ENCODE results near the gene RPH3AL.
"Not testable (repeated sequence)": the region's sequence is repeated elsewhere in the genome, so short reads cannot be mapped to it uniquely, and the experiment has no call there.

Gene RPH3AL

GRCh38 chr17:213286-214105 lies 139.1 kb downstream of the RPH3AL start:
- H3K9me3 ChIP-seq (ENCODE audit: control insufficient read depth in 1 of 2, low read length in 2 of 2): no peaks in the 10 kb centered on the region
- H3K9ac ChIP-seq (ENCODE audit: low read depth in 1 of 2, low read length in 2 of 2): no peak overlapping the region
- H3K4me3 ChIP-seq (ENCODE audit: low read depth in 1 of 2, low read length in 2 of 2): no peak overlapping the region
- no peak overlapping the region for H3K27ac ChIP-seq (ENCODE audit: low read depth, low read length)
- no peaks in the 10 kb centered on the region for H3K4me1 ChIP-seq (ENCODE audit: control insufficient read depth in 1 of 2, insufficient read depth in 2 of 2, low read length in 2 of 2)
- H3K27me3 ChIP-seq (ENCODE audit: control insufficient read depth in 1 of 2, insufficient read depth in 2 of 2, low read length in 2 of 2): no peaks in the 10 kb centered on the region
- H3K36me3 ChIP-seq (ENCODE audit: control insufficient read depth in 1 of 2, insufficient read depth in 2 of 2, low read length in 2 of 2): peaks cover 0 to 6% of the 10 kb centered on the region in 2 donors

GRCh38 chr17:210402-210801 lies 142.2 kb downstream of the RPH3AL start:
- H3K27me3 ChIP-seq (ENCODE audit: control insufficient read depth in 1 of 2, insufficient read depth in 2 of 2, low read length in 2 of 2): no peaks in the 10 kb centered on the region
- H3K4me1 ChIP-seq (ENCODE audit: control insufficient read depth in 1 of 2, insufficient read depth in 2 of 2, low read length in 2 of 2): no peaks in the 10 kb centered on the region
- H3K9me3 ChIP-seq (ENCODE audit: control insufficient read depth in 1 of 2, low read length in 2 of 2): no peaks in the 10 kb centered on the region

GRCh38 chr17:208429-208828 lies 144.2 kb downstream of the RPH3AL start:
- H3K9me3 ChIP-seq (ENCODE audit: control insufficient read depth in 1 of 2, low read length in 2 of 2): no peaks in the 10 kb centered on the region
- H3K4me3 ChIP-seq (ENCODE audit: low read depth in 1 of 2, low read length in 2 of 2): no peak overlapping the region
- no peak overlapping the region for H3K27ac ChIP-seq (ENCODE audit: low read depth, low read length)
- no peaks in the 10 kb centered on the region for H3K4me1 ChIP-seq (ENCODE audit: control insufficient read depth in 1 of 2, insufficient read depth in 2 of 2, low read length in 2 of 2)
- H3K36me3 ChIP-seq (ENCODE audit: control insufficient read depth in 1 of 2, insufficient read depth in 2 of 2, low read length in 2 of 2): peaks cover 0 to 6% of the 10 kb centered on the region in 2 donors
- no peak overlapping the region for H3K9ac ChIP-seq (ENCODE audit: low read depth in 1 of 2, low read length in 2 of 2)
- no peaks in the 10 kb centered on the region for H3K27me3 ChIP-seq (ENCODE audit: control insufficient read depth in 1 of 2, insufficient read depth in 2 of 2, low read length in 2 of 2)

More at GRCh38 chr17:210402-210801, 142.2 kb downstream of the RPH3AL start:
- Histone ChIP-seq H3K27ac (ENCODE audit: low read depth, low read length) (no peak overlapping the region), H3K36me3 (ENCODE audit: control insufficient read depth in 1 of 2, insufficient read depth in 2 of 2, low read length in 2 of 2) (peaks cover 0 to 6% of the 10 kb centered on the region in 2 donors), H3K4me3 (ENCODE audit: low read depth in 1 of 2, low read length in 2 of 2) (no peak overlapping the region), H3K9ac (ENCODE audit: low read depth in 1 of 2, low read length in 2 of 2) (no peak overlapping the region)

DNA sequence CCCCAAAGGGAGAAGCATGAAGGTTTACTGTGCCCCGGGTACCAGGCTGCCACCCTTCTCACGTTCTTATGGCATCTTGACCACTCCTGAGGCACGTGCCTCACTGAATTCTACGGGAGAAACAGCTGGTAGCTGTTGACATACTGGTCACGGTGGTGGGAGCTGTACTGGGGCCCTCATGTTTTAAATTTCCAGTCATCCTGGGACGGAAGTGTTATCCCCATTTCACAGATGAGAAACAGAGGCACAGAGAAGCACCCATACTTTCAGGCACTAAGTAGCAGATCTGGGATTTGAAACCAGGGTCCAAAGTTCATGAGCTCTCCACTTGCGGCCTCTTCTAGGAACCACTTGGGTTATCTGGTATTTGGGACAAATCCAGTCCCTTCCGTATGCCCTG lies 144.8 kb downstream of the RPH3AL start:
- Histone ChIP-seq H3K4me1 (ENCODE audit: control insufficient read depth in 1 of 2, insufficient read depth in 2 of 2, low read length in 2 of 2) (no peaks in the 10 kb centered on the region), H3K9me3 (ENCODE audit: control insufficient read depth in 1 of 2, low read length in 2 of 2) (no peaks in the 10 kb centered on the region), H3K9ac (ENCODE audit: low read depth in 1 of 2, low read length in 2 of 2) (no peak overlapping the region), H3K36me3 (ENCODE audit: control insufficient read depth in 1 of 2, insufficient read depth in 2 of 2, low read length in 2 of 2) (peaks cover 0 to 6% of the 10 kb centered on the region in 2 donors), H3K4me3 (ENCODE audit: low read depth in 1 of 2, low read length in 2 of 2) (no peak overlapping the region), H3K27ac (ENCODE audit: low read depth, low read length) (no peak overlapping the region), H3K27me3 (ENCODE audit: control insufficient read depth in 1 of 2, insufficient read depth in 2 of 2, low read length in 2 of 2) (no peaks in the 10 kb centered on the region)

- H3K27ac ChIP-seq (ENCODE audit: low read depth, low read length): no peak overlapping the region
- H3K9me3 ChIP-seq (ENCODE audit: control insufficient read depth in 1 of 2, low read length in 2 of 2): no peaks in the 10 kb centered on the region
- no peaks in the 10 kb centered on the region for H3K4me1 ChIP-seq (ENCODE audit: control insufficient read depth in 1 of 2, insufficient read depth in 2 of 2, low read length in 2 of 2)
Observed at GRCh38 chr17:206941-207560, 145.6 kb downstream of the RPH3AL start.

GRCh38 chr17:206484-206883 lies 146.1 kb downstream of the RPH3AL start:
- H3K9ac ChIP-seq (ENCODE audit: low read depth in 1 of 2, low read length in 2 of 2); H3K4me1 ChIP-seq (ENCODE audit: control insufficient read depth in 1 of 2, insufficient read depth in 2 of 2, low read length in 2 of 2); H3K4me3 ChIP-seq (ENCODE audit: low read depth in 1 of 2, low read length in 2 of 2); H3K9me3 ChIP-seq (ENCODE audit: control insufficient read depth in 1 of 2, low read length in 2 of 2); H3K27ac ChIP-seq (ENCODE audit: low read depth, low read length); H3K36me3 ChIP-seq (ENCODE audit: control insufficient read depth in 1 of 2, insufficient read depth in 2 of 2, low read length in 2 of 2); H3K27me3 ChIP-seq (ENCODE audit: control insufficient read depth in 1 of 2, insufficient read depth in 2 of 2, low read length in 2 of 2): not testable (repeated sequence)

More at GRCh38 chr17:206941-207560, 145.6 kb downstream of the RPH3AL start:
- no peak overlapping the region for H3K9ac ChIP-seq (ENCODE audit: low read depth in 1 of 2, low read length in 2 of 2)
- no peaks in the 10 kb centered on the region for H3K27me3 ChIP-seq (ENCODE audit: control insufficient read depth in 1 of 2, insufficient read depth in 2 of 2, low read length in 2 of 2)
- no peak overlapping the region for H3K4me3 ChIP-seq (ENCODE audit: low read depth in 1 of 2, low read length in 2 of 2)
- H3K36me3 ChIP-seq (ENCODE audit: control insufficient read depth in 1 of 2, insufficient read depth in 2 of 2, low read length in 2 of 2): peaks cover 0 to 4% of the 10 kb centered on the region in 2 donors

DNA sequence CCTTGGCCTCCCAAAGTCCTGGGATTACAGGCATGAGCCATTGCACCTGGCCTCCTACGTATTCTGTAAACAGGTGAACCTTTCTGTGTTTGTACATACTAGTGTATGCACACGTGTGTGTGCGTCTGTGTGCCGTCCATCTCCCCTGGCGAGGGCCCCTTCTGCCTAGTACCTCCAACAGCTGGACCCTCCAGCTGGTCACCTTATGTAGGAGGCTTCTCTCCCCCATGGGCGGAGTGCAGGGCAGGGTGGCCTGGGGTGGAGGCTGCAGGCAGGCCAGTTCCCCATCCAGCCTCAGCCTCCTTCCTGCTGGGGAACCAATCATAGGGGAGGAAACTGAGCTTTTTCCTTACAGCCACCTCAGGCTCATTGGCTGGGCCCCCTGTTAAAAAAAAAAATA lies 146.8 kb downstream of the RPH3AL start:
- no peaks in the 10 kb centered on the region for H3K36me3 ChIP-seq (ENCODE audit: control insufficient read depth in 1 of 2, insufficient read depth in 2 of 2, low read length in 2 of 2)
- H3K4me1 ChIP-seq (ENCODE audit: control insufficient read depth in 1 of 2, insufficient read depth in 2 of 2, low read length in 2 of 2): no peaks in the 10 kb centered on the region
- H3K27me3 ChIP-seq (ENCODE audit: control insufficient read depth in 1 of 2, insufficient read depth in 2 of 2, low read length in 2 of 2): no peaks in the 10 kb centered on the region
- no peak overlapping the region for H3K9ac ChIP-seq (ENCODE audit: low read depth in 1 of 2, low read length in 2 of 2)
- no peak overlapping the region for H3K27ac ChIP-seq (ENCODE audit: low read depth, low read length)
- H3K9me3 ChIP-seq (ENCODE audit: control insufficient read depth in 1 of 2, low read length in 2 of 2): no peaks in the 10 kb centered on the region
- no peak overlapping the region for H3K4me3 ChIP-seq (ENCODE audit: low read depth in 1 of 2, low read length in 2 of 2)

- no peaks in the 10 kb centered on the region for H3K27me3 ChIP-seq (ENCODE audit: control insufficient read depth in 1 of 2, insufficient read depth in 2 of 2, low read length in 2 of 2)
- H3K4me1 ChIP-seq (ENCODE audit: control insufficient read depth in 1 of 2, insufficient read depth in 2 of 2, low read length in 2 of 2): peaks cover 0 to 4% of the 10 kb centered on the region in 2 donors
- H3K4me3 ChIP-seq (ENCODE audit: low read depth in 1 of 2, low read length in 2 of 2): no peak overlapping the region
- H3K9ac ChIP-seq (ENCODE audit: low read depth in 1 of 2, low read length in 2 of 2): no peak overlapping the region
- H3K27ac ChIP-seq (ENCODE audit: low read depth, low read length): no peak overlapping the region
- no peaks in the 10 kb centered on the region for H3K36me3 ChIP-seq (ENCODE audit: control insufficient read depth in 1 of 2, insufficient read depth in 2 of 2, low read length in 2 of 2)
- H3K9me3 ChIP-seq (ENCODE audit: control insufficient read depth in 1 of 2, low read length in 2 of 2): no peaks in the 10 kb centered on the region
Observed at GRCh38 chr17:205148-205669, 147.4 kb downstream of the RPH3AL start.

GRCh38 chr17:204427-205147 lies 148.0 kb downstream of the RPH3AL start:
- H3K36me3 ChIP-seq (ENCODE audit: control insufficient read depth in 1 of 2, insufficient read depth in 2 of 2, low read length in 2 of 2): no peaks in the 10 kb centered on the region
- H3K9ac ChIP-seq (ENCODE audit: low read depth in 1 of 2, low read length in 2 of 2): no peak overlapping the region
- H3K27me3 ChIP-seq (ENCODE audit: control insufficient read depth in 1 of 2, insufficient read depth in 2 of 2, low read length in 2 of 2): peaks cover 0 to 5% of the 10 kb centered on the region in 2 donors
- no peak overlapping the region for H3K27ac ChIP-seq (ENCODE audit: low read depth, low read length)
- H3K4me1 ChIP-seq (ENCODE audit: control insufficient read depth in 1 of 2, insufficient read depth in 2 of 2, low read length in 2 of 2): peaks cover 4% of the 10 kb centered on the region in 2 donors
- H3K4me3 ChIP-seq (ENCODE audit: low read depth in 1 of 2, low read length in 2 of 2): no peak overlapping the region
- H3K9me3 ChIP-seq (ENCODE audit: control insufficient read depth in 1 of 2, low read length in 2 of 2): no peaks in the 10 kb centered on the region

GRCh38 chr17:202501-202951 lies 150.1 kb downstream of the RPH3AL start:
- Histone ChIP-seq H3K9me3 (ENCODE audit: control insufficient read depth in 1 of 2, low read length in 2 of 2) (no peaks in the 10 kb centered on the region), H3K4me3 (ENCODE audit: low read depth in 1 of 2, low read length in 2 of 2) (no peak overlapping the region), H3K36me3 (ENCODE audit: control insufficient read depth in 1 of 2, insufficient read depth in 2 of 2, low read length in 2 of 2) (no peaks in the 10 kb centered on the region), H3K27ac (ENCODE audit: low read depth, low read length) (no peak overlapping the region), H3K27me3 (ENCODE audit: control insufficient read depth in 1 of 2, insufficient read depth in 2 of 2, low read length in 2 of 2) (peaks cover 0 to 16% of the 10 kb centered on the region in 2 donors), H3K9ac (ENCODE audit: low read depth in 1 of 2, low read length in 2 of 2) (no peak overlapping the region), H3K4me1 (ENCODE audit: control insufficient read depth in 1 of 2, insufficient read depth in 2 of 2, low read length in 2 of 2) (peaks cover 4% of the 10 kb centered on the region in 2 donors)

All from duodenal mucosa (tissue), 2 donors.